Ishikawa (cell line): Measurements from ENCODE around the gene LIMK2.

Experiments
- CEBPB ChIP-seq: IDR thresholded peaks from 2 replicates; pipeline ENCODE4 v1.6.1; 2012
- CREB1 ChIP-seq: IDR thresholded peaks from 2 replicates; pipeline ENCODE4 v1.6.1; 2012; ENCODE audit warnings: low read depth
- EGR1 ChIP-seq: IDR thresholded peaks from 2 replicates; pipeline ENCODE4 v1.6.1; 2012
- EP300 ChIP-seq: IDR thresholded peaks from 2 replicates; pipeline ENCODE4 v1.6.1; 2012; ENCODE audit warnings: borderline replicate concordance
- FOXM1 ChIP-seq: IDR thresholded peaks from 2 replicates; pipeline ENCODE4 v1.6.1; 2012; ENCODE audit warnings: low read depth, borderline replicate concordance
- NFIC ChIP-seq: IDR thresholded peaks from 2 replicates; pipeline ENCODE4 v1.6.1; 2012
- RAD21 ChIP-seq: IDR thresholded peaks from 2 replicates; pipeline ENCODE4 v1.6.1; 2012; ENCODE audit warnings: low read depth
- REST ChIP-seq: IDR thresholded peaks from 2 replicates; pipeline ENCODE4 v1.6.1; 2012; ENCODE audit warnings: low read depth, mild to moderate bottlenecking
- TAF1 ChIP-seq: IDR thresholded peaks from 2 replicates; pipeline ENCODE4 v1.6.1; 2012; ENCODE audit warnings: low read depth, mild to moderate bottlenecking
- TCF12 ChIP-seq: IDR thresholded peaks from 2 replicates; pipeline ENCODE4 v1.6.1; 2012; ENCODE audit warnings: low read depth
- TEAD4 ChIP-seq: IDR thresholded peaks from 2 replicates; pipeline ENCODE4 v1.6.1; 2012
- YY1 ChIP-seq: IDR thresholded peaks from 2 replicates; pipeline ENCODE4 v1.6.1; 2012; ENCODE audit warnings: low read depth
- ZBTB7A ChIP-seq: IDR thresholded peaks from 2 replicates; pipeline ENCODE4 v1.6.1; 2012; ENCODE audit warnings: low read depth
- TF ChIP-seq, protein P1 (sequence below): IDR thresholded peaks from 2 replicates; pipeline ENCODE4 v1.6.1; 2012
- TF ChIP-seq, protein P2 (sequence below): IDR thresholded peaks from 2 replicates; pipeline ENCODE4 v1.6.1; 2012

The LIMK2 gene

DNA sequence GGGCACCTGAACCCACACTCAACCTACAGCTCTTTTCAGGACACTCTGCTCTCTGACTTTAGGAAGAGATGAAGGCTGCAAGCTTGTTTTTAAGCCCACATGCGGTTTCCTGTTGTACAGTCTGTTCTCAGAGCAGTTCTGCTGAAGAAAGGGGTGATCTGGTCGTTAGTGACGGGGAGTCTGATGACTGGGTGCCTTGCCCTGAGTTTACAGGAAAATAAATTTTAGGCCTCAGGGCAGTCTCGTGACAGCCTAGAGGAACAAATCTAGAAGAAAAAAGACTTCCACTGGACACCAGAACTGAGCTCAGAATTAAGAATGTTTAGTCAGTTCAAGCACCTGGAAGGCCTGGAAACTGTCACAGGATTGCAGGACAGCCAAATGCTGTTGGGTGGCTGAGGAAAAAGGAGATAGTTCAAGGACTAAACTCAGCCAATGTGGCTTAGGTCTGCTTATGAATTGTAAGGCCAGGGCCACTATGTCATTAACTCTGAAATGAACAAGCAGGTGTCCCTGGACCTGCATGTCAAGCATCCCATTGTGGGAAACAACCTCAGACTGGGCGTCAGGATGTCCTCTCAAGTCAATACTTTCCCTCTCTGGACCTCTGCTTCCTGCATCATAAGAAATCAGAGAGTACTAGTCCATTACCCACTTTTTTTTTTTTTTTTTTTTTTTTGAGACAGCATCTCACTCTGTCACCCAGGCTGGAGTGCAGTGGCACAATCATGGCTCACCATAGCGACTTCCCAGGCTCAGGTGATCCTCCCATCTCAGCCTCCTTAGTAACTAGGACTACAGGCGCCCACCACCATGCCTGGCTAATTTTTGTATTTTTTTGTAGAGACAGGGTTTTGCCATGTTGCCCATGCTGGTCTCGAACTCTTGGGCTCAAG lies 74.5 kb downstream of the LIMK2 start:
- TF ChIP-seq RAD21 (no peak), CREB1 (no peak)

- TF ChIP-seq REST (no peak), CEBPB (no peak), EP300 (no peak)
- TF ChIP-seq, protein P1, sequence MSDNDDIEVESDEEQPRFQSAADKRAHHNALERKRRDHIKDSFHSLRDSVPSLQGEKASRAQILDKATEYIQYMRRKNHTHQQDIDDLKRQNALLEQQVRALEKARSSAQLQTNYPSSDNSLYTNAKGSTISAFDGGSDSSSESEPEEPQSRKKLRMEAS = no peak
These were observed 75.9 kb downstream of the LIMK2 start for GRCh38 chr22:31287818-31288495.

DNA sequence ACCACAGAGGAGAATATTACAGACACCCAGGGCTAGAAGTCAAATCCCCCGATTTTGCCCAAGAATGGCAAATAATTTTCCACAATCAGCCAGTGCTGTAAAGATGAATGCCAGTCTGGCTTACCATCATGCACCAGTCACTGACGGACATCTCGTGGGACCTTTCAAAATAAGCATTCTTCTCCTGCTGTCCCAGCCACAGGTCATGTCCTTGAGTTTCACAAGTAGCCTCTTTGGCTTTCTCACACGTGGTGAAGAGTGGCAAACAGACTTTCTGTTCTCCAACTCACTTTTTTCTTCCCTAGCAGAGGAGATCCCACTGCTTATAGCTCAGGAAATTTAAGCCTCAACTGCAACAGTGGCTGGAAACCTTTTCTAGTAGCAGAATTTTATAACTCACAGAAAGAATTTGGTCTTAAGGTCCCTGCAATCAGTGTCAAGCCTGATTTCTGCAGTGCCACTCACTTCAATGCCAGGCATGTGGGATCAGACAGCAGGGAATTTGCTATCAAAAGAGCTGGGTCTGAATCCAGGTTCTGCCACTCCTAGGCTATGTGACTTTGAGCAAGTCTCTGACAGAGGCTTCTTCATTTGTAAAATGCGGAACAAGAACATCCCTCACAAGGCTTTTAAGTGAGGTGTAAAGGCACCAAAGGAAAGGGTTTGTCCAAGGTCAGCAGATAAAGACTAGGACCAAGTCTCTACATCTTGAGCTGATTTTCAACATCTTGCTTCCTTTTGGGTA lies 76.6 kb downstream of the LIMK2 start:
- TF ChIP-seq FOXM1 (no peak), EGR1 (no peak), TCF12 (no peak), RAD21 (no peak), CEBPB (no peak), REST (no peak), NFIC (no peak), TEAD4 (no peak), TAF1 (no peak), YY1 (no peak), ZBTB7A (no peak)
- TF ChIP-seq, protein P2, sequence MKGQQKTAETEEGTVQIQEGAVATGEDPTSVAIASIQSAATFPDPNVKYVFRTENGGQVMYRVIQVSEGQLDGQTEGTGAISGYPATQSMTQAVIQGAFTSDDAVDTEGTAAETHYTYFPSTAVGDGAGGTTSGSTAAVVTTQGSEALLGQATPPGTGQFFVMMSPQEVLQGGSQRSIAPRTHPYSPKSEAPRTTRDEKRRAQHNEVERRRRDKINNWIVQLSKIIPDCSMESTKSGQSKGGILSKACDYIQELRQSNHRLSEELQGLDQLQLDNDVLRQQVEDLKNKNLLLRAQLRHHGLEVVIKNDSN = no peak
- TF ChIP-seq, protein P1 = no peak

DNA sequence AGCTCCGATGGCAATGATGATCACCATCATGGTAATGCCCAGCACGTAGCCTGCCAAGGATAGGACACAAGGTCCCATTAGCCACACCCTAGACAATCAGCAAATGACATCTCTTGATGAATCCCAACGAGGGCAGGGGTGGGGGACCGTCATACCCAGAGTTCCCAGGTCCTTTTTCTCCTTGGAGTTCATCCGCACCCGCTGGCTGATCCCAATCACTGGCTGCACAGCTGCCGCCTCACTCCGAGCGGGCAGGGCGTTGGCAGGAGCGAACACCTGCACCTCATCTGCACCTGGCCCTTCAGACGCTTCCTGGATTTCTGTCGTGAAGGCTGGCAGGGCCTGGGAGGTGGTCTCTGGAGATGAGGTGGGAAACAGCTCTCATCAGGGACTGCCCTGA lies 77.2 kb downstream of the LIMK2 start:
- no peak for TF ChIP-seq CEBPB
- no peak for TF ChIP-seq TAF1
- TF ChIP-seq RAD21 = no peak
- TF ChIP-seq, protein P1 = no peak
- TF ChIP-seq CREB1 = no peak
- no peak for TF ChIP-seq ZBTB7A
- TF ChIP-seq FOXM1 = no peak
- TF ChIP-seq TCF12 = no peak
- TF ChIP-seq, protein P2 = no peak
- TF ChIP-seq TEAD4 = no peak
- TF ChIP-seq NFIC = no peak
- TF ChIP-seq EP300 = no peak
- no peak for TF ChIP-seq EGR1
- TF ChIP-seq REST = no peak
- no peak for TF ChIP-seq YY1
